Fibroblast of lung (primary cell): ENCODE measurements around the gene AMBN.

Source experiments
- EZH2 ChIP-seq: IDR thresholded peaks from 2 replicates; pipeline ENCODE4 v1.5.1; 2012; ENCODE audit warnings: low read length, control low read depth, mild to moderate bottlenecking; ENCODE audit errors: missing control alignments
- TF ChIP-seq, protein P1 (sequence below), 2 donors: IDR thresholded peaks in 1 of 2; conservative IDR thresholded peaks in 1 of 2; 1 replicate in 1 of 2; 2 replicates in 1 of 2; pipeline ENCODE4 v1.5.1; 2011 to 2012; ENCODE audit warnings: low read length in 2 of 2, control low read depth in 1 of 2, inconsistent platforms in 1 of 2, low read depth in 1 of 2, mild to moderate bottlenecking in 1 of 2

DNA sequence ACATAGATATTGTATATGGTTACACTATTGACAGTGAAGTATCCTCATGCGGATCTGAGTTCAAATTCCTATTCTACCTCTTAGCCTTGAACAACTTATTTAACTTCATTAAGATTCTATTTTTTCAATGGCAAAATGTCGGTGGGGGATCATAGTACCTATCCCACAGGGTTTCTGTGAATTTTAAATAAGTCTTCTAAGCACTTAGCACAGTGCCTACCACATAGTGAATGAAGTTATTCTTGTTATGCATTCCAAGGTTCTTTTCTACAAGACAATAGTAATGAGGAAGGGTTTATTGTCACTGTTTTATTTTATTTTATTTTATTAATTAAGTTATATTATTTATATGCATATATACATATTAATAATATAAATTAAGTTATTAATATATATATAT is 27.7 kb downstream of the AMBN start:
- TF ChIP-seq, protein P1, sequence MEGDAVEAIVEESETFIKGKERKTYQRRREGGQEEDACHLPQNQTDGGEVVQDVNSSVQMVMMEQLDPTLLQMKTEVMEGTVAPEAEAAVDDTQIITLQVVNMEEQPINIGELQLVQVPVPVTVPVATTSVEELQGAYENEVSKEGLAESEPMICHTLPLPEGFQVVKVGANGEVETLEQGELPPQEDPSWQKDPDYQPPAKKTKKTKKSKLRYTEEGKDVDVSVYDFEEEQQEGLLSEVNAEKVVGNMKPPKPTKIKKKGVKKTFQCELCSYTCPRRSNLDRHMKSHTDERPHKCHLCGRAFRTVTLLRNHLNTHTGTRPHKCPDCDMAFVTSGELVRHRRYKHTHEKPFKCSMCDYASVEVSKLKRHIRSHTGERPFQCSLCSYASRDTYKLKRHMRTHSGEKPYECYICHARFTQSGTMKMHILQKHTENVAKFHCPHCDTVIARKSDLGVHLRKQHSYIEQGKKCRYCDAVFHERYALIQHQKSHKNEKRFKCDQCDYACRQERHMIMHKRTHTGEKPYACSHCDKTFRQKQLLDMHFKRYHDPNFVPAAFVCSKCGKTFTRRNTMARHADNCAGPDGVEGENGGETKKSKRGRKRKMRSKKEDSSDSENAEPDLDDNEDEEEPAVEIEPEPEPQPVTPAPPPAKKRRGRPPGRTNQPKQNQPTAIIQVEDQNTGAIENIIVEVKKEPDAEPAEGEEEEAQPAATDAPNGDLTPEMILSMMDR (conservative IDR thresholded peaks at IDR 0.05 in 1 of 2, IDR thresholded peaks at IDR 0.05 in 1 of 2; ENCODE audit: low read depth in 1 of 2, low read length in 2 of 2) = no peak
- no peak for TF ChIP-seq EZH2
